ENCODE data around the gene GPR85. TPM values are rescaled to one million over a fixed set of nuclear protein-coding genes. Genes with fewer than 3 reads are reported as not detected.
"Not testable (repeated sequence)": the region's sequence is repeated elsewhere in the genome, so short reads cannot be mapped to it uniquely, and the experiment has no call there.

Gene GPR85, protein sequence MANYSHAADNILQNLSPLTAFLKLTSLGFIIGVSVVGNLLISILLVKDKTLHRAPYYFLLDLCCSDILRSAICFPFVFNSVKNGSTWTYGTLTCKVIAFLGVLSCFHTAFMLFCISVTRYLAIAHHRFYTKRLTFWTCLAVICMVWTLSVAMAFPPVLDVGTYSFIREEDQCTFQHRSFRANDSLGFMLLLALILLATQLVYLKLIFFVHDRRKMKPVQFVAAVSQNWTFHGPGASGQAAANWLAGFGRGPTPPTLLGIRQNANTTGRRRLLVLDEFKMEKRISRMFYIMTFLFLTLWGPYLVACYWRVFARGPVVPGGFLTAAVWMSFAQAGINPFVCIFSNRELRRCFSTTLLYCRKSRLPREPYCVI
- total RNA-seq (2014; rRNA removed; shearing (Covaris generic); ENCODE audit: low replicate concordance), result 1.3 and 1.8 TPM in 2 replicates

DNA sequence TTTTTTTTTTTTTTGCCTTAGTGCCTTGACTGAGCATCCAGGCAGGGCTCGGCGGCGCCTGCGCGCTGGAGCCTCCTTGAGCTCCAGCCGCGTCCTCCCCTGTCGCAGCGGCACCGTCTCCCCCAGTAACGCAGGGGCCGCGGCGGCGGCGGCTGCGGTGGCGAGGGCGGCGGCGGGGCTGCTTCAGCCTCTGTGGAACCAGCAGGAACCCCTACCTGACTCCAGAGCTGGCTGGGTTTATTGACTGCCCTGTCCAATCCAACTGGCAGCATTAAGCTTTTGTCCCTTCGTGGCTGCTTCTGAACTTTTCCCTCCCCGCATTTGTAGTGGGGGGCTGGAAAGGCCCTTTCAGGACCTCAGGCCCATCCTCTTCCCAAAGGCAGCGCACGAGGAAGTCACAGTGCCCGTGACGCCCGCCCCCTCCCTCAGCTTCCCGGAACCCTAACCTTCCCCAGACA is at the start of gene GPR85:
Gene GPR85 (minus strand): TSS at position 397 of the 458 bp plus-strand sequence. CDS start 2,106 bp downstream, outside the sequence.
- H3K36me3 ChIP-seq, result no peaks in the 10 kb centered on the region
- H3K9me3 ChIP-seq, result no peaks in the 10 kb centered on the region
- H3K4me3 ChIP-seq, result peak within 1 kb of the TSS; percentile 42
- H3K27me3 ChIP-seq, result no peaks in the 10 kb centered on the region
- peak; percentile 42 for DNase-seq

DNA sequence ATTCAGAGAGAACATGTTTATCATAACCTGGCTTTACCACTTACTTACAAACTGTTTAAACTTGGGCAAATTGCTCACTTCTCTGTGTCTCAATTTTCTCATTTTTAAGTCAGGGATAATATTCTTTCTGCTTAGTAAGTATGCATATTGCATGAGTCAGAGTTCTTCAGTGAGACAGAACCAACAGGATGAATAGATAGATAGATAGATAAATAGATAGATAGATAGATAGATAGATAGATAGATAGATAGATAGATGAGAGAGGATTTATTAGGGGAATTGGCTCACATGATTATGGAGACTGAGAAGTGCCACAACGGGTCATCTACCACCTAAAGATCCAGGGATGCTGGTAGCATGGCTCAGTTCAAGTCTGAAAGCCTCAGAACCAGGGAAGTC is 47.4 kb upstream of the GPR85 start:
- Histone ChIP-seq H3K4me3 (no peak overlapping the region), H3K27me3 (no peaks in the 10 kb centered on the region), H3K9me3 (no peaks in the 10 kb centered on the region), H3K36me3 (no peaks in the 10 kb centered on the region)
- no peak for DNase-seq

DNA sequence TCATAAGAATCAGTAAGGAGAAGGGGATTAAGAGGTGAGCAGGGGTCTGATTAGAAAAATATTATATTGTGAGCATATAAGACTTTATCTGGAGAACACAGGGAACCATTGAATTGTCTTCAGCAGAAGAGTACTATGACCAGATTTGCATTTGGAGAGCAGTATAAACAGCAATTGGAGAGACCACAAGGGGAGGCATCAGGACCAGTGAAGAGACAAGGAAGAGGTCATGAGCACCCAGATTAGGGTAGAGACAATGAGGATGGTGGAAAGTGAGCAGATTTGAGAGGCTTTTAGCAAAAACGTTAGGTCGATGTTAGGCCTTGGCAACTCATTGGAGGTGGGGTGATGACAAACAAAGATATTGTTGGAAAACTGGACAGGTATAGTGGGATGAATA is 44.7 kb upstream of the GPR85 start:
- no peaks in the 10 kb centered on the region for H3K9me3 ChIP-seq
- no peaks in the 10 kb centered on the region for H3K27me3 ChIP-seq
- H3K36me3 ChIP-seq, result no peaks in the 10 kb centered on the region
- DNase-seq, result no peak
- no peak overlapping the region for H3K4me3 ChIP-seq

DNA sequence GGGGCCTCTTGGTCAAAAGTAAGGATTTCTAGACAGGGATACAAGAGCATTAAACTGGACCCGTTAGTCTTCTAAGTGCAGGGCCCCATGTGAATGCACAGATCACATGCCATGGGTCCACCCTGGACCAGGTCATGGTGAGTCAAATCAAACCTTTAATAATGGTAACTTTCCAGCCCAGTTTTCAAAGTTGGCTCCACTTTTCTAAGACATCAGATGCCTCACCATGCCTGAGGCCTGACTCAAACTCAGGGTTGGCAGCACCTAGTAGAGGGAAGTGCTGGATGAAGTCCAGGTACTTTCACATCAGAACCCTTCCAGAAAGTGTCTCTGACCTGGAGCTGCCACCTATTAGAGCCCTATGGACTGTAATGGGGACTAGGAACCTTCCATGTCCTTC is 41.4 kb upstream of the GPR85 start:
- no peak overlapping the region for H3K4me3 ChIP-seq

DNA sequence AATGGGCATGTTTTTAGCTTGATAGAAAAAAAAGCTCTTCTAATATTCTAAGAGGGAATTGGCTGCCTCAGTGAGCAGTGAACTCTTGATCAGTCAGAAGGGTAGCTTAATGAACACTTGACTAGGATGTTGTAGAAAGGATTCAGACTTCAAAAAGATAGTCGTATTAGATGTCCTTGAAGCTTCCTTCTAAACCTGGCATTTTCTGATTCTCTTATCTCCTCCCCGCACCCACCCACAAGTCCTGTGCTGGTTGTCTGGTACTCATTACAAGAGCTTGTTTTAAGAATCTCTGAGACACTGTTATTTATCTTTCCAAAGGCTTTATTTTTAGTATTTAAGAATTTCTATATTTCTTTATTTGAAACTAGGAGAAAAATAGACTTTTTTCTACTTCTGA is 39.1 kb upstream of the GPR85 start:
- DNase-seq, result no peak
- no peaks in the 10 kb centered on the region for H3K36me3 ChIP-seq
- H3K4me3 ChIP-seq, result no peak overlapping the region
- no peaks in the 10 kb centered on the region for H3K27me3 ChIP-seq
- H3K9me3 ChIP-seq, result no peaks in the 10 kb centered on the region

More for the DNA sequence above, 41.4 kb upstream of the GPR85 start:
- Histone ChIP-seq H3K27me3 (no peaks in the 10 kb centered on the region), H3K36me3 (no peaks in the 10 kb centered on the region), H3K9me3 (no peaks in the 10 kb centered on the region)
- DNase-seq, result peak; percentile 77

DNA sequence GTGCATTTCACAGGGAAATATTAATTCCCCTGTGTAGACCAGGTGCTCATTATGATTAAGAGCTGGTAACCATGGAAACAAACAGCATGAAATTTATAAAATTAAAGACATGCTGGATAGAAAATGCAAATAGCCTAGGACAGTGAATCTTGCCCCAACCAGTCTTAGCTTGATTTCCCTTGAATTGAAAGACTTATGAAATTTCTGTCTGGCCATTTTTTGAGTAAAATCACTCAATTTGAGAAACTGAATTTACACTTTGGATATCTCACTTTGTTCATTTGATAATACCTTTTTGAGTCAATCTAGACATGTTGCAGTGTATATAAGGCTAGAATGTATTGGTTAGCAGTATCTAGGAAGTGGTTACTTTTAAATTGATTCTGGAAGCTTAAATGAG is 36.1 kb upstream of the GPR85 start:
- H3K9me3 ChIP-seq, result no peaks in the 10 kb centered on the region
- no peak overlapping the region for H3K4me3 ChIP-seq
- DNase-seq, result no peak
- H3K27me3 ChIP-seq, result no peaks in the 10 kb centered on the region
- no peaks in the 10 kb centered on the region for H3K36me3 ChIP-seq

DNA sequence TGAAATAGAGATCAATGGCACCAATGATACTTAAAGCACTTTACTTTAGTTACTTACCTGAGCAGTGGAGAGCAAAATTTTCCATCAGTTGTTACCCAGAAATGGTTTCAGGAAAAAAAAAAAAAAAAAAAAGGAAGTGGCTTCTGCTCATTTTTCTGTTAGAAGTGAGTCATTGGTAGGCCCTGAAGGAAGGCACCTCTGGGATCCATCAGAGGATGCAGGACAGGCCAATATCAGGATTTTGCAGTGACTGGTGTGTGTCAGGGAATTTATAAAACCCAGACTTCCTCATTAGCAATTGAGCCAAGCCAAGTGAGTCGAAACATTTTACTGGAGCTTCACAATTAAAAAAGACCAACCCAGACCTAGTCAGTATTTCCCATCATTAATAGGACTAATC is 34.0 kb upstream of the GPR85 start:
- Histone ChIP-seq H3K4me3 (no peak overlapping the region), H3K27me3 (no peaks in the 10 kb centered on the region), H3K36me3 (no peaks in the 10 kb centered on the region; the same call in 1 of the 2 replicates), H3K9me3 (no peaks in the 10 kb centered on the region)
- peak; percentile 9 for DNase-seq

DNA sequence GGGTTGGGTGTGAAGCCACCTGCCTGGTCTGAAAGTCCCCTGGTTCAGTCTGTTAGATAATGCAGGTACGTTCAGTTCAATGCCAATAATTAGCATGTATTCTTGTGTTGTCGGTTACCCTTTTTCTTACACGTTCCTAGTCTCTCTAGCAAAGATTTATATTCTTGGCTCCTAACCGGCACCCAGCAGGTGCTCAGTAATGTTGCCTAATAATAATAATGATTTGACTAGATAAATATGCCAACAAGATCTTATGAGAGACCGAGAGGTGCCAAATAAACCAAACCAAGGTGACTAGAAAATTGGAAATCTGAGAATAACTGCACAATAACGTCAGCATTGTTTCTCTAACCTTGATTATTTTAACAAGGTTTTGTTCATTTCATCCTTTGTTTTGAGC is 32.8 kb upstream of the GPR85 start:
- Histone ChIP-seq H3K9me3 (no peaks in the 10 kb centered on the region), H3K4me3 (no peak overlapping the region), H3K36me3 (no peaks in the 10 kb centered on the region; the same call in 1 of the 2 replicates), H3K27me3 (no peaks in the 10 kb centered on the region)
- peak; percentile 6 for DNase-seq

DNA sequence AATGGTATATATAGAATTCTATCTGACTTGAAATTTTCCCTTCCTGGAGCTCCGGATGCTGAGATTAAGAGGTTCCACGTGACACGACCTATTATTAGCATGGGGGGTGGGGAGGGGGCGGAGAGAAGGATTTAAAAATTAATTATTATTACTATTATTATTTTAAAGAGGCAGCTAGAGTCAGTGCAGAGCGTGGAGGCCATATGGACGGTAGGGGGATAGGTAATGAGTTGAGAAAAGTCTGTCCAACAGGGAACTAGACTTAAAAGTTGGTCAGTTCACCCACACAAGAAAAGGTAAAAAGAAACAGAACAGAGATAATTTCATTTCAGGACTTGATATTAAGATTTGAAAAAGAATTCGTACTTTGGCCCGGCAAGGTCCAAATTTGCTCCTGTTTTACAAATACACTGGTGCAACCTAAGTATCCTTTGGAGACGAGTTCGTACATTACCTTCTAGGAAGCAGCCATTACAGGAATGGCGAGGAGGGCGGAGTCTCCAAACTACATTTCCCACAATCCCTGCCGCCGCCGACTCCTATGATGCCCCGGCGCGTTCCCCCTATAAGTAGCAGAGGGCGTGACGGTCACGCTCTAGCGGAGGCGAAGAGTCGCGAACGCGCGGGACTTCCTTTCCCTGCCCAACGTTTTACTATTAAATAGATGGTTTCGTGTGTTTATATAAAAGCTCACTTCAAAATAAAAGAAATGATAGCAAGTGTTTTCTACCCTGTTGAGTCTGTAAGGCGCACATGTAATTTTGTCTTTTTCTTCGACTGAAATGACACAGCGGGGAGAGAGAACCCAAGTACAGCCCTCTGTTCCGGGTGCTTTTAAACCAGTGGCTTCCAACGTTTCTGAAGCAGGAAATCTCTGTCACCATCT is 31.7 kb upstream of the GPR85 start, which contains the start of gene SMIM30:
Gene SMIM30 (minus strand): TSS at position 481 of the 886 bp plus-strand sequence. CDS start 976 bp downstream, outside the sequence.
- peak; percentile 84 for DNase-seq
- no peaks in the 10 kb centered on the region; the same call in 1 of the 2 replicates for H3K36me3 ChIP-seq
- no peaks in the 10 kb centered on the region for H3K27me3 ChIP-seq
- peak within 1 kb of the TSS; percentile 62 for H3K4me3 ChIP-seq
- no peaks in the 10 kb centered on the region for H3K9me3 ChIP-seq

DNA sequence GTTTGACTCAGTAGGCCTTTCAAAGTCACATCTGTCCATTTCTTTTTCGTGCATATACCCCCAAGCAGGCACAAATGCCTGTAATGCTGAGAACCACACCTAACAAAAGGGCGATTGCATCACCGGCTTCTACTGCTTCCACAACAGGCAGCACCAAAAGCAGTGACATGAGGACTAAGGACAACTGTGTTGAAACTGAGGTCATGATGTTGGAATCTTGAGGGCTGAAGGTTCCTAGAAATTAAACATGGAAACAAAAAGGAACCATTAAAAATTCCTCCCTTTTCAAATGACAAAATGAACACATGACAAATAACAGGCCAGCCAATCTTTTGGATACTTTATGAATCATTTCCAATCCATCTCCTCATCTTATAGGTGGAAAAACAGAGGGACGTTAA is 30.7 kb upstream of the GPR85 start:
- not testable (repeated sequence) for H3K27me3 ChIP-seq, H3K9me3 ChIP-seq, H3K36me3 ChIP-seq, DNase-seq
- peak overlapping the region; percentile 62 for H3K4me3 ChIP-seq

DNA sequence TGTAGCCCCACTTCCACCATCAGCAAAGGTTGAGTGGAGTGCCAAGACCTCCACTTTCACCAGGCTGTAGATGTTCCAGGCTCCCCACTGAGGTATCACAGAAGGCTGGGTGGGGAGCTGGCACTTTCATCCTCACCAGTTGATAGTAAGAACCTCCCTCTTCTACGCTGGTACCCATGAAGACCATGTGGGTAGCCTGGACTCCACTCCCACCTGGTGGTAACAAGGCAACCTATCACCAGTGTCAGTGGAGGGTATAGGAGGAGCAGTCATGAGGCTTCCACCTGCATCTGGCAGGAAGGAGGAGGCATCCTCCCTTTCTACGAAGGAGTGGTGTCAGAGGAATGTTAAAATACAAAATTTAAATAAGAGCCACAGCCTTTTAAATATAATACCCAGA is 27.3 kb upstream of the GPR85 start:
- Histone ChIP-seq H3K4me3 (no peak overlapping the region), H3K27me3 (no peaks in the 10 kb centered on the region), H3K36me3 (no peaks in the 10 kb centered on the region; the same call in 1 of the 2 replicates), H3K9me3 (no peaks in the 10 kb centered on the region)
- no peak for DNase-seq

DNA sequence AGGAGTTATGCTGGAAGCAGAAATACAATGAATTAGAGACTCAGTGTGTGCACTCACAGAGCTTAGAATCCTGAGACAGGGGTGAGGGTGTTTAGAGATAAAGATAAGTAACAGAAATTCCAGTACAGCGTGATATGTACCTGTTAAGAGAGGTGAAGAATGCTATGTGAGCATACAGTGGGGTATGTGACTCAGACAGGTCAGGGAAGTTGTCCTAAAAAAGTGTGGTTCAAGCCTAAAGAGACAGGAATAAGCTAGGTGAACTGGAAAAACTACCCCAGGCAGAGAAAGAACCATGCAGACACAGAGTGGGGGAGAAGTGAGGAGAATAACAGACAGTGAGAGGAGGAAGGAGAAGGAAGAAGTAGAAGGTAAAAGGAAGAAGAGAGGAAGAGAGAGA is 23.1 kb upstream of the GPR85 start:
- H3K9me3 ChIP-seq, result no peaks in the 10 kb centered on the region
- H3K36me3 ChIP-seq, result no peaks in the 10 kb centered on the region
- DNase-seq, result no peak
- no peak overlapping the region for H3K4me3 ChIP-seq
- H3K27me3 ChIP-seq, result no peaks in the 10 kb centered on the region

DNA sequence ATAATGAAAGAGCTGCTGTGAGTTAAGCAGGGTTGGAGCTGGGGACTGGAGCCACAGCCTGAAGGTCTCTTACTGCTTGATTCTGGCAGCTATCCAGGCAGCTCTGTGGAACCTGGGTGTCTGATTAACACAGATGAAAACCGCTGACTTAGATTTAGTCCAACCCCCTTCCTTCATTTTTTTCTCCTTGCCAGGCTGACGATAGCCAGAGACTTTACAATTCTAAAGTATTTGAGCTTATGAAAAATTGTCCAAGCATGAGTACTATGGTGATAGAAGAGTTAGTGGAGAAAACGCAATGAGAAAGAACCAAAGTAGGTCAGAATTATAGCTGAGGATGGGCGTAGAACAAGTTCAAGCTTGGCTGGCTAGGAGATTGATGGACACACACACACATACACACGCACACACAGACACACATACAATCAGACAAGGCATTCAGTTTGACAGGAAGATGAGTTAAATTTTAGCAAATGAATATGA is 13.5 kb upstream of the GPR85 start:
- Histone ChIP-seq H3K27me3 (no peaks in the 10 kb centered on the region), H3K9me3 (no peaks in the 10 kb centered on the region), H3K4me3 (no peak overlapping the region), H3K36me3 (no peaks in the 10 kb centered on the region)
- no peak for DNase-seq

DNA sequence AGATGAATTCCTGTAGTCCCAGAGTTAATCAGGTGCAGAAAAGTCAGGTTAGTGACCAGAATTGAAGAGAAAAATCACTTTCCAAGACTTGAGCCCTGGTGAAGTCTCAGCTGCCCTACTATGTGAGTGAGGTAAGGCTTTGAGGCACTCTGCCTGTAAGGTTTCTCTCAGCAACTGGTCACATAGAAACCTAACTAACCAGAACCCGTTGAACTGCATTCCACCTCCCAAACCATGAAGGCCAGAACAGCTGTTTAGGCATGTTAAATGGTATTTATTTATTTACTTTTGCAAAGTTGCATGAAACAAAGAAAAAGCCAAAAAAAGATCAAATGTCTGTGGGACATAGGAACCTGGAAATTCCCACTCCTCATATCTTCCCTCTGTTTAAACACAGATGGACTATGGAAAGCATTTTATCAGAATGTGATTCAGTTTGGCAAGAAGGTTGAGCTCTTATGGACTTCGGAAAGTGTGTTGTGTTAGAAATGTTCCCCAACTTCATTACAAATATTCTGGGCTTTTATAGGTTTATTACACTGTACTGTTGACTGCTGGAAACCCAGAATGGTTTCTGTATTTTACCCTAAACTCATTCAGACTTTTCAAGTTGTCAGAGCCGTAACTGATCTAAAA is 12.8 kb upstream of the GPR85 start:
- Histone ChIP-seq H3K36me3 (no peaks in the 10 kb centered on the region), H3K27me3 (no peaks in the 10 kb centered on the region), H3K9me3 (no peaks in the 10 kb centered on the region), H3K4me3 (no peak overlapping the region)
- no peak for DNase-seq

DNA sequence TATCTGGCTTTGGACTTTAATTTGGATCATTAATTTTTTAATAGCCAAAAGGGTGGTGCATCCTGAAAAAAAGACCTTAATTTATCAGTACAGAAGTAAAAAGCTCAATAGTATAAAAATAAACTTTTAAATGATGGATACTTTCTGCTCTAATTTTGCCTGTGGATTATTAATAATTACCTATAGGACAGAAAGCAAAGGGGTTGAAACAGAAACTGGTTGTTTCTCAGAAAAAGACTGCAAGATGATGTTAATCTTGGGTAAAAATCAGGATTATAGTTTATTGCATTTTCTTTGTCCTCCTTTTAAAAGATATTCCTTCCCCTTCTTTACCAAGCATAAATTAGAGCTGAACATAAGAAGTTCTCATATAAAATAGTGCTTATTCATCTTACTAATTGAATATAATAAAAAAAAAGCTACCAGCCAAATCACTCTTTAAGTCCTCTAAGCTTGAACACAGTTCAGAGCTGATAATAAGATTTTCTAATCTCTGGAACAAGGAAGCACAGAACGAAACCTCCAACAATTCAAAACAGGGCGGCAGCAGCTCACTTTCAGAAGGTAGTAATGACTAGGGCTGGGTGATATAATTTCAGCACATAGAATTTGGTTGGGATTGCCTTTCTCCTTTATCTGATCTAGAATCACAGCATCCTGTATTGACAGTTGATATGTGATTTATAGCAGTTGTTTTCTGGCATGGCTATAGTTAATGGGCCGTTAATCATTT is 8.1 kb upstream of the GPR85 start:
- Histone ChIP-seq H3K4me3 (no peak overlapping the region), H3K36me3 (no peaks in the 10 kb centered on the region), H3K9me3 (no peaks in the 10 kb centered on the region), H3K27me3 (no peaks in the 10 kb centered on the region)
- DNase-seq, result no peak

DNA sequence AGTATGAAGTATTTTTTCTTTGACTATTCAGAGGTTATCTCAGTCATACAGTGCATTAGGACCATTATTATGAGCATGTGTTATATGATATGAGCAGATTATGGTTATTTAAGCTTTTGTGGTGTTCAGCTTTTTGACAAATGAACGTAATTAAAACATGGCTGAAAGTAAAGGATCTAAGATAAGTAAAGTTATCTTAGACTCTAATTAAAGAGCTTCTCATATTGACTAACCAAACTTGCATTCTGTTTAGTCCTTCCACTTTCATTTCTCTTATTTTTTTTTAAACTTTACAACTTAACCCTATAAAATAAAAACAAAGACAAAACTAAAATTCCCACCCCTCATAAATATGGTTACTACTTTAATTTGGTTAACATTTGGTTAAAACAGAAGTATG is 6.9 kb upstream of the GPR85 start:
- Histone ChIP-seq H3K9me3 (no peaks in the 10 kb centered on the region), H3K36me3 (no peaks in the 10 kb centered on the region), H3K4me3 (no peak overlapping the region), H3K27me3 (no peaks in the 10 kb centered on the region)
- DNase-seq, result no peak

Measured in MG63 (cell line).